IPS DF 6.9 (cell line): ENCODE data around the gene VPS37B.

ENCODE experiments used
- DNase-seq: peaks from one replicate; pipeline ENCODE4 v3.0.0-alpha.2; 2013; ENCODE audit warnings: low read depth, low spot score
- H3K27ac ChIP-seq: one replicate; pipeline ENCODE4 v1.5.1; 2013; ENCODE audit warnings: low read length, control low read depth
- H3K27me3 ChIP-seq: 2 replicates; pipeline ENCODE4 v1.6.1; 2013; ENCODE audit warnings: mild to moderate bottlenecking, low read length; ENCODE audit not compliant: control insufficient read depth, insufficient read depth
- H3K36me3 ChIP-seq: 2 replicates; pipeline ENCODE4 v1.6.1; 2013; ENCODE audit warnings: low read length; ENCODE audit not compliant: control insufficient read depth, insufficient read depth
- H3K4me1 ChIP-seq: 2 replicates; pipeline ENCODE4 v1.6.1; 2013; ENCODE audit warnings: low read length; ENCODE audit not compliant: control insufficient read depth, insufficient read depth
- H3K4me3 ChIP-seq: 2 replicates; pipeline ENCODE4 v1.5.1; 2013; ENCODE audit warnings: mild to moderate bottlenecking, low read length
- H3K9me3 ChIP-seq: 2 replicates; pipeline ENCODE4 v1.6.1; 2013; ENCODE audit warnings: low read length, inconsistent platforms; ENCODE audit not compliant: control insufficient read depth, insufficient read depth
- WGBS: extraction: QIAGEN DNeasy Blood & Tissue Kit; methylation state at CpG from one replicate; pipeline ENCODE4 v1.1.7; 2013; ENCODE audit warnings: mixed read lengths, missing lambda C conversion rate; ENCODE audit not compliant: insufficient read length, insufficient coverage; 5-methylcytosine and 5-hydroxymethylcytosine counted together

VPS37B gene

GRCh38 chr12:122850048-122850445, 45.9 kb downstream of the VPS37B start:
- H3K4me1 ChIP-seq = 0 out of 2 replicates have a peak, but pooled peaks cover 2% of the 10 kb centered on the region
- H3K9me3 ChIP-seq = no peaks in the 10 kb centered on the region
- no peak overlapping the region for H3K4me3 ChIP-seq
- no peak for DNase-seq
- peaks cover 4% of the 10 kb centered on the region; the same call in 1 of the 2 replicates for H3K36me3 ChIP-seq
- no CpG with 5 or more reads among the region's 14 CpGs for WGBS
- H3K27ac ChIP-seq = no peak overlapping the region
- no peaks in the 10 kb centered on the region for H3K27me3 ChIP-seq

- no peaks in the 10 kb centered on the region for H3K9me3 ChIP-seq
- H3K4me1 ChIP-seq = 0 out of 2 replicates have a peak, but pooled peaks cover 2% of the 10 kb centered on the region
- no peak overlapping the region for H3K27ac ChIP-seq
- no CpG with 5 or more reads among the region's 26 CpGs for WGBS
- no peak for DNase-seq
- no peak overlapping the region for H3K4me3 ChIP-seq
- no peaks in the 10 kb centered on the region for H3K27me3 ChIP-seq
- peaks cover 4% of the 10 kb centered on the region; the same call in 1 of the 2 replicates for H3K36me3 ChIP-seq
Measured at GRCh38 chr12:122849352-122850047, 46.4 kb downstream of the VPS37B start.

- 0 out of 2 replicates have a peak, but pooled peaks cover 2% of the 10 kb centered on the region for H3K4me1 ChIP-seq
- no peaks in the 10 kb centered on the region for H3K27me3 ChIP-seq
- no peak overlapping the region for H3K4me3 ChIP-seq
- no peaks in the 10 kb centered on the region for H3K9me3 ChIP-seq
- no peak overlapping the region for H3K27ac ChIP-seq
- WGBS = no CpG with 5 or more reads among the region's 36 CpGs
- peaks cover 4% of the 10 kb centered on the region; the same call in 1 of the 2 replicates for H3K36me3 ChIP-seq
- no peak for DNase-seq
Measured at GRCh38 chr12:122848471-122849351, 47.2 kb downstream of the VPS37B start.

GRCh38 chr12:122847921-122848421, 48.0 kb downstream of the VPS37B start:
- Histone ChIP-seq H3K27me3 (no peaks in the 10 kb centered on the region), H3K4me1 (0 out of 2 replicates have a peak, but pooled peaks cover 2% of the 10 kb centered on the region), H3K27ac (no peak overlapping the region), H3K36me3 (peaks cover 4% of the 10 kb centered on the region; the same call in 1 of the 2 replicates), H3K9me3 (no peaks in the 10 kb centered on the region), H3K4me3 (no peak overlapping the region)
- no peak for DNase-seq
- no CpG with 5 or more reads among the region's 16 CpGs for WGBS

- no peak for DNase-seq
- Histone ChIP-seq H3K9me3 (no peaks in the 10 kb centered on the region), H3K4me3 (no peak overlapping the region), H3K4me1 (0 out of 2 replicates have a peak, but pooled peaks cover 5% of the 10 kb centered on the region), H3K27ac (no peak overlapping the region), H3K27me3 (no peaks in the 10 kb centered on the region), H3K36me3 (peaks cover 4% of the 10 kb centered on the region; the same call in 1 of the 2 replicates)
- WGBS = no CpG with 5 or more reads among the region's 5 CpGs
Measured at GRCh38 chr12:122847516-122847836, 48.4 kb downstream of the VPS37B start.

GRCh38 chr12:122846622-122847515, 49.1 kb downstream of the VPS37B start:
- no peak overlapping the region for H3K4me3 ChIP-seq
- no CpG with 5 or more reads among the region's 27 CpGs for WGBS
- 0 out of 2 replicates have a peak, but pooled peaks cover 5% of the 10 kb centered on the region for H3K4me1 ChIP-seq
- no peaks in the 10 kb centered on the region for H3K9me3 ChIP-seq
- H3K36me3 ChIP-seq = peaks cover 4% of the 10 kb centered on the region; the same call in 1 of the 2 replicates
- no peak overlapping the region for H3K27ac ChIP-seq
- DNase-seq = no peak
- no peaks in the 10 kb centered on the region for H3K27me3 ChIP-seq

- H3K4me3 ChIP-seq = no peak overlapping the region
- no CpG with 5 or more reads among the region's 14 CpGs for WGBS
- peaks cover 4% of the 10 kb centered on the region; the same call in 1 of the 2 replicates for H3K36me3 ChIP-seq
- H3K27ac ChIP-seq = no peak overlapping the region
- H3K4me1 ChIP-seq = peaks cover 9% of the 10 kb centered on the region; the same call in 1 of the 2 replicates
- H3K27me3 ChIP-seq = no peaks in the 10 kb centered on the region
- no peaks in the 10 kb centered on the region for H3K9me3 ChIP-seq
- no peak for DNase-seq
Measured at GRCh38 chr12:122845865-122846621, 49.9 kb downstream of the VPS37B start.

- Histone ChIP-seq H3K4me1 (peaks cover 10% of the 10 kb centered on the region; the same call in 1 of the 2 replicates), H3K27me3 (no peaks in the 10 kb centered on the region), H3K4me3 (no peak overlapping the region), H3K9me3 (no peaks in the 10 kb centered on the region), H3K27ac (no peak overlapping the region), H3K36me3 (peaks cover 4% of the 10 kb centered on the region; the same call in 1 of the 2 replicates)
- no peak for DNase-seq
- no CpG with 5 or more reads among the region's 30 CpGs for WGBS
Measured at GRCh38 chr12:122845041-122845864, 50.7 kb downstream of the VPS37B start.
